ENCODE data around the gene CLEC2B.

- TF ChIP-seq CTCF (IDR thresholded peaks at IDR 0.05) (no peak), POLR2AphosphoS5 (IDR thresholded peaks at IDR 0.05) (no peak), EP300 (IDR thresholded peaks at IDR 0.05) (no peak)
Measured at GRCh38 chr12:9897535-9897934, 28.4 kb upstream of the CLEC2B start.
